Measurements from ENCODE around the gene SNX20. TPM values are rescaled to one million over a fixed set of nuclear protein-coding genes. Genes with fewer than 3 reads are reported as not detected.

SNX20 gene
- total RNA-seq, 2 experiments from 2014 or later = 60.0 to 72.1 TPM

DNA sequence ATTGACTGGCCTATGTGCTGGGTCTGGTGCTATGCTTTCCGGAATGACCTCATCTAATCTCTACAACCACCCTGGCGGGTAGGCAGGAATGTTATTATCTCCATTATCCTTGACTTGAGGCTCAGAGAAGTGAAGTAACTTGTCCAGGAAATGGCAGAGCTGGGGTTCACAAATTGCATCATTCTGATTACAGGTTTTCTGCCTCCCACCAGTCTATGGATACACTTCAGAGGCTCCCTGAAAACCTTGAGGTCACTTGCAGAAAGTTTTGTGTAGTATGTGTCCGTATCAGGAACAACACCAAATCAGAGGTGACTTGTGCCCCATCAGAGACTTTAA, 31.4 kb upstream of the SNX20 start:
- no peak overlapping the region for H3K27ac Mint-ChIP-seq
- H3K4me3 Mint-ChIP-seq = no peak overlapping the region
- DNase-seq = no peak
- no peaks in the 10 kb centered on the region for H3K9me3 Mint-ChIP-seq (ENCODE audit: low read depth)
- no peaks in the 10 kb centered on the region for H3K27me3 Mint-ChIP-seq
- H3K36me3 Mint-ChIP-seq = peaks cover 32% of the 10 kb centered on the region
- peaks cover 39% of the 10 kb centered on the region for H3K4me1 Mint-ChIP-seq
- CTCF ChIA-PET = no interaction called here
- no peak for ATAC-seq

DNA sequence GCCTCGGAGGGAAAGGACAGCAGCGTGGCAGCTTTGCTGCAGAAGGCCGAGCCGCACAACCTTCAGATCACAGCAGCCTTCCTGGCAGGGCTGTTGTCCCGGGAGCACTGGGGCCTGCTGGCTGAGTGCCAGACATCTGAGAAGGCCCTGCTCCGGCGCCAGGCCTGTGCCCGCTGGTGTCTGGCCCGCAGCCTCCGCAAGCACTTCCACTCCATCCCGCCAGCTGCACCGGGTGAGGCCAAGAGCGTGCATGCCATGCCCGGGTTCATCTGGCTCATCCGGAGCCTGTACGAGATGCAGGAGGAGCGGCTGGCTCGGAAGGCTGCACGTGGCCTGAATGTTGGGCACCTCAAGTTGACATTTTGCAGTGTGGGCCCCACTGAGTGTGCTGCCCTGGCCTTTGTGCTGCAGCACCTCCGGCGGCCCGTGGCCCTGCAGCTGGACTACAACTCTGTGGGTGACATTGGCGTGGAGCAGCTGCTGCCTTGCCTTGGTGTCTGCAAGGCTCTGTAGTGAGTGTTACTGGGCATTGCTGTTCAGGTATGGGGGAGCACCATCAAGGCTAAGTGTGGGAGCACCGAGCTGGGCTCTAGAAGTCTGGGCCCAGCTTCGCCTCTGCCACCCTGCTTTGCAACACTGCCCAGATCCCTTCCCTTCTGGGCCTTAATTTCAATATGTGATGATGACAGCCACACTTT, 30.9 kb upstream of the SNX20 start:
- CTCF ChIA-PET = no interaction called here
- peaks cover 34% of the 10 kb centered on the region for H3K4me1 Mint-ChIP-seq
- no peaks in the 10 kb centered on the region for H3K9me3 Mint-ChIP-seq (ENCODE audit: low read depth)
- DNase-seq = no peak
- H3K27ac Mint-ChIP-seq = no peak overlapping the region
- H3K36me3 Mint-ChIP-seq = peaks cover 34% of the 10 kb centered on the region
- H3K4me3 Mint-ChIP-seq = no peak overlapping the region
- no peak for ATAC-seq
- no peaks in the 10 kb centered on the region for H3K27me3 Mint-ChIP-seq

DNA sequence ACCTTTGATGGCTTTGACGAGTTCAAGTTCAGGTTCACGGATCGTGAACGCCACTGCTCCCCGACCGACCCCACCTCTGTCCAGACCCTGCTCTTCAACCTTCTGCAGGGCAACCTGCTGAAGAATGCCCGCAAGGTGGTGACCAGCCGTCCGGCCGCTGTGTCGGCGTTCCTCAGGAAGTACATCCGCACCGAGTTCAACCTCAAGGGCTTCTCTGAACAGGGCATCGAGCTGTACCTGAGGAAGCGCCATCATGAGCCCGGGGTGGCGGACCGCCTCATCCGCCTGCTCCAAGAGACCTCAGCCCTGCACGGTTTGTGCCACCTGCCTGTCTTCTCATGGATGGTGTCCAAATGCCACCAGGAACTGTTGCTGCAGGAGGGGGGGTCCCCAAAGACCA, 29.9 kb upstream of the SNX20 start:
- Mint-ChIP-seq H3K36me3 (peaks cover 39% of the 10 kb centered on the region), H3K27ac (no peak overlapping the region), H3K27me3 (no peaks in the 10 kb centered on the region), H3K4me1 (peaks cover 29% of the 10 kb centered on the region), H3K9me3 (ENCODE audit: low read depth) (peaks cover 2% of the 10 kb centered on the region), H3K4me3 (no peak overlapping the region)
- DNase-seq = no peak
- no peak for ATAC-seq
- CTCF ChIA-PET = interaction anchor here (1.0 kb wide), 1 partner anchor 10 kb away, joined by 3 read pairs; no protein-coding TSS in a partner anchor

DNA sequence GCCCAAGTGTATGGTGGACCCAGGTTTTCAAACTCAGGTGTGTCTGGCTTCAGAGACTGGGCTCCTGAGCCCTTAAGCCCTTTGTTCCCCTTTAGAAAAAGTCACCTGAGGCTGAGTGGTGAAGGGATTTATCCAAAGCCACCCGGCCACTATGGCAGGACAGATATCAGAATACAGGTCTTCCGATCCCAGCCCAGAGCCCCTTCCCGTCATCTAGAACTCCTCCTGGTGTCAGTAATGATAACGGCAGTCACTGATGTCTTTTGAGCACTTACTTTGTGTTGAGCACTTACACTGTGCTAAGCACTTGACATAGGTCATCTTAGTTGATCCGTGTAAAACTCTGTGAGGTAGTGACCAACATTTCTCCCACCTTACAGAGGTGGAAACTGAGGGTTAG, 28.9 kb upstream of the SNX20 start:
- no peaks in the 10 kb centered on the region for H3K27me3 Mint-ChIP-seq
- peaks cover 50% of the 10 kb centered on the region for H3K36me3 Mint-ChIP-seq
- H3K9me3 Mint-ChIP-seq (ENCODE audit: low read depth) = peaks cover 11% of the 10 kb centered on the region
- no peak for ATAC-seq
- no peak for DNase-seq
- no peak overlapping the region for H3K27ac Mint-ChIP-seq
- no peak overlapping the region for H3K4me3 Mint-ChIP-seq
- H3K4me1 Mint-ChIP-seq = peaks cover 30% of the 10 kb centered on the region
- CTCF ChIA-PET = interaction anchor here (1.0 to 1.2 kb wide), 2 partner anchors 9 to 11 kb away, joined by 3 read pairs; no protein-coding TSS in a partner anchor

DNA sequence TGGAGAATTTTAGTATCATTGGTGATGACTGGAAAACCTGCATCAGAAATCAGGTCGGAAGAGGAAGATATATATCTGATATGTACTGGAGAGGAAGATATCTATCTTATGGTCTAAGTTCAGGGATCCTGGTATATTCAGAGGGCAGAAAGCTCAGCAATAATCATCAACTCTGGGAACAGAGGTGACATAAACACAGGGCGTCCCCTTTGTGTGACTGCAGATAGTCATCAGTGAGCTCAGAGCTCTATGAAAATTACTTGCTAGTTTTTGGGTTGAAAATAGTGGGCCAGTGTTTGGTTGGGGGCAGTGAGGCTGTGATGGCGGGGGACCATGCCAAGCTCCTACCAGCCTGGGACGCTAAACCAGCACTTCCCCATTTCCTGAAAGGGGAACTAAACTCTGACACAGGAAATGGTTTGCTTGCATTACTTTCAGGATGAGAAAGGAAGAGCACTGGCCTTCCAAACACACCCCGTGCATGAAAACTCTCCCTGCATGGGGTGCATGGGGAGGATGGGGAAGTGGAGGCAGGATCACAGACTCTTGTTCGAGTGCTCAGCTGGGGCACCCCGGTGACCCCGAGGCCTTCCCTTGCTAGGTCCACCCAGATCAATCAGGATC, 28.1 kb upstream of the SNX20 start:
- Mint-ChIP-seq H3K4me1 (peaks cover 25% of the 10 kb centered on the region), H3K27ac (peak overlapping the region; percentile 44), H3K27me3 (no peaks in the 10 kb centered on the region), H3K9me3 (ENCODE audit: low read depth) (peaks cover 14% of the 10 kb centered on the region), H3K4me3 (no peak overlapping the region), H3K36me3 (peaks cover 57% of the 10 kb centered on the region)
- CTCF ChIA-PET = interaction anchor here (0.7 to 1.6 kb wide), 4 partner anchors 11 to 41 kb away, joined by 3 to 4 read pairs (median 4); no protein-coding TSS in a partner anchor
- DNase-seq (no peak), ATAC-seq (no peak)

DNA sequence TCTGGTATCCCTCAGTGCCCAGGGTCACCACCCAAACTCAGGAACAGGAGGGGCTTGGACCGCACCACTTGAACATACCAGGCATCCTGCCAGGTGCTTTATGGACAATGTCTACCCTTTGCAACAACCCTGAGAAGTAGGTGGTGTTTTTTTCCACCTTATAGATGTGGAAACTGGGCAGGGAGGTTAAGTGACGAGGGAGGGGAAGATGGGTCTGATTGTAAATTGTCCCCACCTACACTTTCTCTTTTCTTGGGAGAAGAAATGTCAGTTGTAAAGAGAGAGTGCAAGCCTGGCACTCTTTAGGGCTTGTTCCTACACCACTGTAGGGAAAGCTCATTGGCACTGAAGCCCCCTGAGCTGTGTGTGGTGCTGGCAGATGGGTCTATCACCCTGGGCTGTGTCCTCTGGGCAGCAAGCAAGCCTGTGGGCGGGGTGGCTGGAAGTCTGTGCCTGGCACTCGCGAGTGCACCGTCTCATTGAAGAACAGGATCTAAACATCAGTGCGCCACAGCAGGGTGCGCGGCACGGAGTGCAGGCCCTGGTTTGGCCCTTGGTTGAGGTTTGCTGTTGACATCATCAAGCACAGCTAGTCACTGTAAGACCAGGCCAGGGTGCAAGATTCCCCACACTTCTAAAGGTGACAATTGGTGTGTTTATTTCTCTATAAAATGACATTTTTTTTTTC, 27.4 kb upstream of the SNX20 start:
- ATAC-seq = no peak
- CTCF ChIA-PET = interaction anchor here (0.7 to 1.6 kb wide), 4 partner anchors 12 to 40 kb away, joined by 3 to 4 read pairs (median 4); no protein-coding TSS in a partner anchor
- H3K36me3 Mint-ChIP-seq = peaks cover 63% of the 10 kb centered on the region

DNA sequence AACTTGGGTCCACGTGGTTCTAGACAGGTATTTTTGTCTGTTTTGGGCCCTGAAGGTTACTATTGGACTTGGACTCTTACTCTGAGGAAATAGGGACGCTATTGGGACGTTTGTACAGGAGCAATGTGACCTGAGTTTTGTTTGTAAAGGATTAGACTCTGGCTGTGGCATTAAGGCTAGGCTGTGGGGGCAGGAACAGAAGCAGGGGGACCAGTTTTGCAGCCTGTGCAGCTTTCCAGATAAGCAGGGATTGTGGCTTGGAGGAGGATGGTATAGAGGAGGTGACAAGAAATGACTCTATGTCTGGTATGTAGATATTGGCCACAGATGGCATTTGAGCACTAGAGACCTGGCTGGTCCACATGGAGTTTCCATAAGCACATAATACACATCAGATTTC, 25.1 kb upstream of the SNX20 start:
- CTCF ChIA-PET = no interaction called here
- no peak overlapping the region for H3K4me3 Mint-ChIP-seq
- H3K36me3 Mint-ChIP-seq = peaks cover 70% of the 10 kb centered on the region
- DNase-seq (no peak), ATAC-seq (no peak)
- no peaks in the 10 kb centered on the region for H3K27me3 Mint-ChIP-seq
- no peak overlapping the region for H3K27ac Mint-ChIP-seq
- H3K9me3 Mint-ChIP-seq (ENCODE audit: low read depth) = peaks cover 19% of the 10 kb centered on the region
- H3K4me1 Mint-ChIP-seq = peaks cover 29% of the 10 kb centered on the region

More for the DNA sequence above, 27.4 kb upstream of the SNX20 start:
- no peak overlapping the region for H3K27ac Mint-ChIP-seq
- H3K9me3 Mint-ChIP-seq (ENCODE audit: low read depth) = peaks cover 19% of the 10 kb centered on the region
- H3K4me3 Mint-ChIP-seq = no peak overlapping the region
- no peaks in the 10 kb centered on the region for H3K27me3 Mint-ChIP-seq
- DNase-seq = no peak
- H3K4me1 Mint-ChIP-seq = peaks cover 25% of the 10 kb centered on the region

DNA sequence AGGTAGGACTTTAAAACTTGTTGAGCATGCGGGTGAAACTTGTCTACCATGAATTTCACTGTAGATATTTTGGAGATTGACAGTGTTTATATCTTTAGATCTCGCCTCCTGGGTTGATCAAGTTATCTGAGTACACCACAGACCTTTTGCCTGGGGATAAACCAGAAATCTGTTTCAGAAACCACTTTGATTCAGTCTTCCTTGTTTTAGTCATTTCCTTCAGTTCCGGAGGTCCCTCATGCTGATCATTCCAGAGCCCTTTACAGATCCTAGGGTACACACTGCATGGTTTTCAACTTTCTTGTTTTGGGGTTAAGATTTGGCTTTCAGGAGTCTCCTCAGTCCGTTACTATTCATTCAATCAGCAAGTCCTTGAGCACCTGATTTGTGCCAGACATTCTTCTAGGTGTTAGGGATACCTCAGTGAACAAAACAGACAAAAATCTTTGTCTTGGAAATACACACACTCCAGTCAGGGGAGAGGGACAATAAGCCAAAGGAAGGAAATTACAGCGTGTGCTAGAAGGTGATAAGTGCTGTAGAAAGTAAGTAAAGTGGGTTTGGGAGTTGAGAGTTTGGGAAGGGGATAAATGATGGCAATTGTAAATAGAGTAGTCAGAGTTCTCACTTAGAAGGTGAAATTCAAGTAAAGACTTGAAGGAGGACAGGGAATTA, 24.5 kb upstream of the SNX20 start:
- ATAC-seq (no peak), DNase-seq (no peak)
- Mint-ChIP-seq H3K36me3 (peaks cover 72% of the 10 kb centered on the region), H3K4me1 (peaks cover 29% of the 10 kb centered on the region), H3K27ac (no peak overlapping the region), H3K4me3 (no peak overlapping the region), H3K9me3 (ENCODE audit: low read depth) (peaks cover 19% of the 10 kb centered on the region), H3K27me3 (no peaks in the 10 kb centered on the region)
- CTCF ChIA-PET = no interaction called here

DNA sequence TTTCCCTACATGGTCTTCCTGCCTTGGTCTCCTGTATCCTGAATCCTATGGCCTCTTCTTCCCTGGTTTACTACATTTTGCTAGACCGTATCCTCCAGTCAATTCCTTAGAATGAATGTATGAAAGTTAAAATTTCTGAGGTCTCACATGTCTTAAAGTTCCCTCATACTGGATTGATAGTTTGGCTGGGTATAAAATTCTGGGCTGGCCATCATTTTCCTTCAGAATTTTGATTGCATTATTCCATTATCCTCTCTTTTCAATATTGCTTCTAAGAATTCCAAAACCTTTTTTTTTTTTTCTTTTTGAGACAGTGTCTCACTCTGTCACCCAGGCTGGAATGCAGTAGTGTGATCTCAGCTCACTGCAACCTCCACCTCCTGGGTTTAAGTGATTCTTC, 23.1 kb upstream of the SNX20 start:
- peaks cover 19% of the 10 kb centered on the region for H3K9me3 Mint-ChIP-seq (ENCODE audit: low read depth)
- peaks cover 73% of the 10 kb centered on the region for H3K36me3 Mint-ChIP-seq
- H3K4me1 Mint-ChIP-seq = peaks cover 28% of the 10 kb centered on the region
- ATAC-seq (no peak), DNase-seq (no peak)
- H3K4me3 Mint-ChIP-seq = no peak overlapping the region
- no peaks in the 10 kb centered on the region for H3K27me3 Mint-ChIP-seq
- H3K27ac Mint-ChIP-seq = no peak overlapping the region
- CTCF ChIA-PET = no interaction called here

DNA sequence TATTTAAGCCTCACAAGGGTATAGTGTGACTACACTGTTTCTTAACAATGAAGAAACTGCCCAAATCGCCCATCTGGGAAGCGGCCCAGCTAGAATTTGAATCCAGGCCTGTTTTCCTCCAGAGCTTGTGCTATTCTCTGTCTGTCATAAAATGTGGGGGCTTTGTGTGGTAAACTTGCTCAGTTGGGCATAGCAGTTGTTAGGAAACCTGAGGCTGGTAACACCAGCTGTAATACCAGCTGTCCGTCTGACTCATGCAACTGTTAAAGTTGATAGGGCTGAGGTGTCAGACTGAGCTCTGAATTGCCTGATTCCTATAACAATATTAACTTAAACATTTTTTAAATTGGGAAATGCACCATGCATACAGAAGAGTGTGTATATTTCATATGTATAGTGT, 21.6 kb upstream of the SNX20 start:
- Mint-ChIP-seq H3K4me3 (no peak overlapping the region), H3K27me3 (no peaks in the 10 kb centered on the region), H3K36me3 (peaks cover 59% of the 10 kb centered on the region), H3K27ac (no peak overlapping the region), H3K9me3 (ENCODE audit: low read depth) (peaks cover 19% of the 10 kb centered on the region), H3K4me1 (peaks cover 29% of the 10 kb centered on the region)
- DNase-seq (no peak), ATAC-seq (no peak)
- CTCF ChIA-PET = interaction anchor here (1.0 to 1.5 kb wide), 4 partner anchors 17 to 36 kb away, joined by 3 to 6 read pairs (median 4); no protein-coding TSS in a partner anchor

DNA sequence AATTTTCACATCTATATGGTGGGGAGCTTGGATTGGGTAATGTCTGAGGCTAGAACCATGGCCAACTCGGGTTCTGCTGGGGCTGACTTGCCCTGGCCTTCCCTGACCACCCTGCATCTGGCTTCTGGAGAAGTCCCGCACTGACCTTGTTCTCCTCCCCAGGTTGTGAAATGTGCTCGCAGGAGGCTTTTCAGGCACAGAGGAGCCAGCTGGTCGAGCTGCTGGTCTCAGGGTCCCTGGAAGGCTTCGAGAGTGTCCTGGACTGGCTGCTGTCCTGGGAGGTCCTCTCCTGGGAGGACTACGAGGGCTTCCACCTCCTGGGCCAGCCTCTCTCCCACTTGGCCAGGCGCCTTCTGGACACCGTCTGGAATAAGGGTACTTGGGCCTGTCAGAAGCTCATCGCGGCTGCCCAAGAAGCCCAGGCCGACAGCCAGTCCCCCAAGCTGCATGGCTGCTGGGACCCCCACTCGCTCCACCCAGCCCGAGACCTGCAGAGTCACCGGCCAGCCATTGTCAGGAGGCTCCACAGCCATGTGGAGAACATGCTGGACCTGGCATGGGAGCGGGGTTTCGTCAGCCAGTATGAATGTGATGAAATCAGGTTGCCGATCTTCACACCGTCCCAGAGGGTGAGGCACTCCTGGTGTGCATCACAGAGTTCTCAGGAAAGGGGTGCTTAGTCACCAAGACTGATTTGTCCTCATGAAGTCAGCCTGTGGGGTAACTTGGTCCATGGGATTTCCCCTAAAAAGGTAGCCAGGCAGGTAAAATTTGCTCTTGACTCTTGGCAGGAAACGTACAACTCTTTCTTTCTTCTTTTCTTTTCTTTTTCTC, 18.4 kb upstream of the SNX20 start:
- Mint-ChIP-seq H3K36me3 (peaks cover 36% of the 10 kb centered on the region), H3K27me3 (no peaks in the 10 kb centered on the region), H3K9me3 (ENCODE audit: low read depth) (peaks cover 6% of the 10 kb centered on the region), H3K4me1 (peaks cover 57% of the 10 kb centered on the region), H3K4me3 (no peak overlapping the region), H3K27ac (peak overlapping the region; percentile 70)
- no peak for DNase-seq
- no peak for ATAC-seq
- CTCF ChIA-PET = interaction anchor here (0.7 to 3.8 kb wide), 6 partner anchors 17 to 106 kb away, joined by 3 to 14 read pairs (median 4); no protein-coding TSS in a partner anchor

DNA sequence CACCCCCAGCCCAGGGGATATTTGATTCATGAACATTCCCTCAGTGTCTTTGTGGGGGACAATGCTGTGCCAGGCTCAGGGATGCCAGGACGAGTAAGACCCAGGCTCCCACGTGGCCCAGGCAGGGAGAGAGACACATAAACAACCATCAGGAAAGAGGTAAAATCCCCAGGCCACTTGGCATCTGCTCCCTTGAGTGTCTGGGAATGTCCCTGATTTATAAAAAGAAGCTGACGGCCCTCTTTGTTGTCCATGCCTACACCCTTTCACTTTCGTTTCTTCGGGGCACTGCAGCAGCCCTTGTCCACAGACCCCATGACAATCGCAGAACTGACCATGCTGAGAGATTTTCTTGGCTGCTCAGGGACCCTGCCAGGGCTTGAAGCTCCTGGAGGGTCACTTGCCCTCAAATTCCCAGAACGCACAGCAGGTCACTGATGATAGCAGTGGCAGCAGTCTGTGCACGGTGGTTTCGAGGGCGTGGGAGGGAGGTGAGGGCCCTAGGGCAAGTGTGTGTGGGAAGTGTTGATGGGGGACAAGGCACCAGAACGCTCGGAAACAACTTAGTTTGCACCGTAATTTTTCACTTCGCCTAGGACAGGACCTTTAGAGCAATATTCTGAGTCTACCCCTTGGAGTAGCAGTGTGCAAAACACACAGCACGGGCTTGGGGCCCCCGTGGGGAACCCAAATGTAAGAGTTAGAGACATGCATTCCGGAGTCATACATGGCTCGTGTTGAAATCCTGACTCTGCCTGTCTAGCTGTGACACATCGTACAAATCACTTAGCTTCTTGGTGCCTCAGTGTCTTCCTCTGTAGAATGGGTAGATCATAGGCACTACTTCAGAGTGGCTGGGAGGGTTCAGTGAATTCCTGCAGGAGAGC, 17.0 kb upstream of the SNX20 start:
- peak overlapping the region; percentile 93 for H3K27ac Mint-ChIP-seq
- CTCF ChIA-PET = interaction anchor here (0.8 to 5.2 kb wide), 10 partner anchors 11 to 108 kb away, joined by 3 to 31 read pairs (median 4); no protein-coding TSS in a partner anchor
- H3K9me3 Mint-ChIP-seq (ENCODE audit: low read depth) = no peaks in the 10 kb centered on the region
- DNase-seq (peak; percentile 63), ATAC-seq (peak; percentile 47)
- no peaks in the 10 kb centered on the region for H3K27me3 Mint-ChIP-seq
- peaks cover 25% of the 10 kb centered on the region for H3K36me3 Mint-ChIP-seq
- peak overlapping the region; percentile 82 for H3K4me3 Mint-ChIP-seq
- peaks cover 65% of the 10 kb centered on the region for H3K4me1 Mint-ChIP-seq
